Measurements from ENCODE around the gene HDAC9.

HDAC9 gene

DNA sequence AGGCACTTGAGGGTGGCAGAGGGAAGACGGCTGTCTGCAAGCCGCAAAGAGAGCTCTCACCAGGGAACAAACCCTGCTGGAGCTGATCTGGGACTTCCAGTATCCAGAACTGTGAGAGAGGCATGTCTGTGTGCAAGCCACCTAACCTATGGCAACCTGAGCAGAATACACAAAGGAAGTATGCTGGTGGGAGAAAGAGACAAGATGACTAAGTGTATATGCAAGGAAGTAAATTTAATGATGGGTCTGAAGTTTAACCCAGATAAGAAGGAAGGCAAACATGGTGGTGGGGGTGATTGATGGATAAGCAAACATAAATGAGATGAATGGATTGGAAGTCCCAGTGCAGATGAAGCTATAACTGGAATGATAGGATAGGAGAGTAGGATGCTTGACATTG lies 328.6 kb downstream of the HDAC9 start:
- Histone ChIP-seq H3K27ac (ENCODE audit: low read depth, low read length) (no peak overlapping the region), H3K9ac (ENCODE audit: low read length) (no peak overlapping the region), H2AFZ (ENCODE audit: low read depth, low read length, severe bottlenecking) (no peak overlapping the region), H3K27me3 (ENCODE audit: low read length) (no peaks in the 10 kb centered on the region), H3K79me2 (ENCODE audit: insufficient read depth, low read length) (no peaks in the 10 kb centered on the region), H3F3A (ENCODE audit: insufficient read depth) (no peaks in the 10 kb centered on the region), H4K20me1 (ENCODE audit: low read depth, low read length) (no peaks in the 10 kb centered on the region), H3K9me3 (ENCODE audit: insufficient read depth, low read length) (no peaks in the 10 kb centered on the region), H3K36me3 (ENCODE audit: low read length) (no peaks in the 10 kb centered on the region), H3K4me2 (ENCODE audit: low read depth, low read length, poor library complexity, severe bottlenecking) (no peak overlapping the region), H3K4me3 (ENCODE audit: insufficient read depth, low read length, poor library complexity, severe bottlenecking) (no peak overlapping the region), H3K9me2 (replicated peaks; ENCODE audit: insufficient read depth, low read length) (no peaks in the 10 kb centered on the region)
- TF ChIP-seq EZH2phosphoT487 (conservative IDR thresholded peaks at IDR 0.05; ENCODE audit: low read length), result no peak
- TF ChIP-seq, protein P1, sequence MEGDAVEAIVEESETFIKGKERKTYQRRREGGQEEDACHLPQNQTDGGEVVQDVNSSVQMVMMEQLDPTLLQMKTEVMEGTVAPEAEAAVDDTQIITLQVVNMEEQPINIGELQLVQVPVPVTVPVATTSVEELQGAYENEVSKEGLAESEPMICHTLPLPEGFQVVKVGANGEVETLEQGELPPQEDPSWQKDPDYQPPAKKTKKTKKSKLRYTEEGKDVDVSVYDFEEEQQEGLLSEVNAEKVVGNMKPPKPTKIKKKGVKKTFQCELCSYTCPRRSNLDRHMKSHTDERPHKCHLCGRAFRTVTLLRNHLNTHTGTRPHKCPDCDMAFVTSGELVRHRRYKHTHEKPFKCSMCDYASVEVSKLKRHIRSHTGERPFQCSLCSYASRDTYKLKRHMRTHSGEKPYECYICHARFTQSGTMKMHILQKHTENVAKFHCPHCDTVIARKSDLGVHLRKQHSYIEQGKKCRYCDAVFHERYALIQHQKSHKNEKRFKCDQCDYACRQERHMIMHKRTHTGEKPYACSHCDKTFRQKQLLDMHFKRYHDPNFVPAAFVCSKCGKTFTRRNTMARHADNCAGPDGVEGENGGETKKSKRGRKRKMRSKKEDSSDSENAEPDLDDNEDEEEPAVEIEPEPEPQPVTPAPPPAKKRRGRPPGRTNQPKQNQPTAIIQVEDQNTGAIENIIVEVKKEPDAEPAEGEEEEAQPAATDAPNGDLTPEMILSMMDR (IDR thresholded peaks at IDR 0.05; ENCODE audit: insufficient read depth, low read length, poor library complexity, severe bottlenecking), result no peak

DNA sequence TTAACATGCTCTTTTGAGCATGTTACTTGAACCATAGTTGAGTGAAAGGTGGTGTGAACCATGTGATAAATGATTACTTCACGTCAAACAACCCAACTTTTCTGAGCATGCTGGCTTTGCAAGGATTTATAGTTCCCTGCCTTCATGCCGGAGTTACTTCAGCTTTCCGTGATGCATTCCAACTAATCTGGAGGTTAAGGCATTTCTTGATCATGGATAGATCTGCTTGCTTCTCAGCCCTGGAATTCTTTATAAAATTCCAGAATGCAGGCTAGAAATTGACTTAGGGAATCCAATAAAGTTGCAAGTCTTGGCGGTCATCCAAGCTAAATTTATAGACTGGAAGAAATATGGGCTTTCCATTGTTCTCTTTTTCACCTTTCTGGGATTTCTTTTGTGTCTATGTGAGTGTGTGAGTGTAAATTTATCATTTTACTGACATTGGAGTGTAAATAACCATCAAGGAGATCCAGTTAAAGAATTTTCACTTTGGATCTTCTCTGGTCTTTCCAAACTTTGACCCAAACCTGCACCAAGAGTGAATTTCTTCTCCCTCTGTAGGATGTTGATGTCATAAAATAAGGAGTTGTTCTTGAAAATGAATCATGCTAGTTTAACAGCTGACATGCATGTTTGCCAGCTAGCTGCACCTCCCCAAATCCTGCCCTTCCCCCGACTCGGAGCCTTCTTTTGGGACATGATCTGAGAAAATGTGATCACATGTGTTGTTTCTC lies 332.9 kb downstream of the HDAC9 start:
- Histone ChIP-seq H3K27me3 (ENCODE audit: low read length) (no peaks in the 10 kb centered on the region), H4K20me1 (ENCODE audit: low read depth, low read length) (no peaks in the 10 kb centered on the region), H3K36me3 (ENCODE audit: low read length) (no peaks in the 10 kb centered on the region), H3K9me2 (replicated peaks; ENCODE audit: insufficient read depth, low read length) (no peaks in the 10 kb centered on the region), H2AFZ (ENCODE audit: low read depth, low read length, severe bottlenecking) (no peak overlapping the region), H3K4me2 (ENCODE audit: low read depth, low read length, poor library complexity, severe bottlenecking) (no peak overlapping the region), H3K4me3 (ENCODE audit: insufficient read depth, low read length, poor library complexity, severe bottlenecking) (no peak overlapping the region), H3K79me2 (ENCODE audit: insufficient read depth, low read length) (no peaks in the 10 kb centered on the region), H3K9me3 (ENCODE audit: insufficient read depth, low read length) (no peaks in the 10 kb centered on the region), H3F3A (ENCODE audit: insufficient read depth) (no peaks in the 10 kb centered on the region), H3K9ac (ENCODE audit: low read length) (no peak overlapping the region), H3K27ac (ENCODE audit: low read depth, low read length) (no peak overlapping the region)
- TF ChIP-seq, protein P1 (IDR thresholded peaks at IDR 0.05; ENCODE audit: insufficient read depth, low read length, poor library complexity, severe bottlenecking), result no peak
- TF ChIP-seq EZH2phosphoT487 (conservative IDR thresholded peaks at IDR 0.05; ENCODE audit: low read length), result no peak

DNA sequence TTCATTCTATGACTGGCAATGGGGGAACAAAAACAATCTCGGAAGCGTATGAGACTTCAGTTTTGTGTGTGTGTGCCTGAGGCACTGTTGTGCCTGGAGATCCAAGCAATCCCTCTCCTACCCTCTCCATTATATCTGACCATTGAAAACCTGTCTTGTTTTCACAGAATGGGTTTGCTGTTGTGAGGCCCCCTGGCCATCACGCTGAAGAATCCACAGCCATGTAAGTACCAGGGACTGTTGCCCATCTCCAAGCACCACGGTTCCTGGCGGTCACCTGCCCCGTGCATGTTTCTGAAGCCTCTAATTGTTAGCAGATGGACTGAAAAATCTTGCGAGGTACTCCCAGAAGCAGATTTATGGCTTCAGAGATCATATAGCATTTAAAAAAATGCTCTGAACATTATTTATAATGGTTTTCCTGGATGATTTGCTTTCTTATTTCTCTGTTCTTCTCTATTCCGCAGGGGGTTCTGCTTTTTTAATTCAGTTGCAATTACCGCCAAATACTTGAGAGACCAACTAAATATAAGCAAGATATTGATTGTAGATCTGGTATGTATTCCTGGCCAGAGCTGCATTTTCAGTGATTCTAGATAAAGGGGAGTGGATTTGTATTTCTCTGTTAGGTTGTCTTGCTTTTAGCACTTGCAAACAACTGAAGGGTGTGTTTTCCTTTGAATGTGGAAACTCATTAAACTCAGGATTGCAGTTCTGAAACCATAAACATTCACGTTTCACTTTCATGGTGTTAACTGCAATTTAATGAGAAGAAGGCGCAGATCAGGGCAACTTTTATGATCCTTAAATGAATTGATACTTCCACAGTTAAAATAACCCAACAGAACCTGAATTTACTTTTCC lies 333.7 kb downstream of the HDAC9 start:
- Histone ChIP-seq H4K20me1 (ENCODE audit: low read depth, low read length) (no peaks in the 10 kb centered on the region), H3K9me2 (replicated peaks; ENCODE audit: insufficient read depth, low read length) (no peaks in the 10 kb centered on the region), H3K4me3 (ENCODE audit: insufficient read depth, low read length, poor library complexity, severe bottlenecking) (no peak overlapping the region), H2AFZ (ENCODE audit: low read depth, low read length, severe bottlenecking) (no peak overlapping the region), H3K9me3 (ENCODE audit: insufficient read depth, low read length) (no peaks in the 10 kb centered on the region), H3F3A (ENCODE audit: insufficient read depth) (no peaks in the 10 kb centered on the region), H3K4me2 (ENCODE audit: low read depth, low read length, poor library complexity, severe bottlenecking) (no peak overlapping the region), H3K36me3 (ENCODE audit: low read length) (no peaks in the 10 kb centered on the region), H3K27ac (ENCODE audit: low read depth, low read length) (no peak overlapping the region), H3K79me2 (ENCODE audit: insufficient read depth, low read length) (no peaks in the 10 kb centered on the region), H3K27me3 (ENCODE audit: low read length) (no peaks in the 10 kb centered on the region), H3K9ac (ENCODE audit: low read length) (no peak overlapping the region)
- no peak for TF ChIP-seq EZH2phosphoT487 (conservative IDR thresholded peaks at IDR 0.05; ENCODE audit: low read length)
- TF ChIP-seq, protein P1 (IDR thresholded peaks at IDR 0.05; ENCODE audit: insufficient read depth, low read length, poor library complexity, severe bottlenecking), result no peak
